Activated T-helper 1 cell treated with anti-CD3 and anti-CD28 coated beads, Interleukin-12 subunit alpha, Interleukin-12 subunit beta, Interleukin-2, Interleukin-4 antibody, amounts not matched to agents 30 ng/mL and 10 ng/mL and 1 ng/mL, durations not matched to agents 14 hours and 24 hours and 36 hours (primary cell): Measurements from ENCODE around the gene CCR5. TPM values are rescaled to one million over a fixed set of nuclear protein-coding genes. Genes with fewer than 3 reads are reported as not detected.

ENCODE experiments used
- DNase-seq: peaks from one replicate; pipeline ENCODE4 v3.0.0; 2021; ENCODE audit warnings: low spot score
- H3K27ac Mint-ChIP-seq: one replicate; pipeline ENCODE4 v1.8.0; 2021; ENCODE audit warnings: mild to moderate bottlenecking, mixed read lengths
- H3K27me3 Mint-ChIP-seq: one replicate; pipeline ENCODE4 v1.8.0; 2022; ENCODE audit warnings: mild to moderate bottlenecking, moderate library complexity, mixed read lengths; ENCODE audit not compliant: insufficient read depth
- H3K36me3 Mint-ChIP-seq: one replicate; pipeline ENCODE4 v1.8.0; 2021; ENCODE audit warnings: low read depth, mixed read lengths
- H3K4me1 Mint-ChIP-seq: one replicate; pipeline ENCODE4 v1.8.0; 2021; ENCODE audit warnings: low read depth, mixed read lengths
- H3K4me3 Mint-ChIP-seq: one replicate; pipeline ENCODE4 v1.8.0; 2021; ENCODE audit warnings: mild to moderate bottlenecking, moderate library complexity, mixed read lengths
- H3K9me3 Mint-ChIP-seq: one replicate; pipeline ENCODE4 v1.8.0; 2021; ENCODE audit warnings: mixed read lengths
- intact Hi-C: fragments of 100-400 bp; cut with micrococcal nuclease; formaldehyde crosslinking; loops from one replicate; pipeline ENCODE4 v1.15.1; 2024
- total RNA-seq: library from RNA; stranded (reverse); gene quantifications from 2 replicates; pipeline ENCODE4 v1.2.3, GENCODE V29; 2022

Gene CCR5
- total RNA-seq, 1 donor from 2014 or later, result 5.8 TPM

- peaks cover 27% of the 10 kb centered on the region for H3K27me3 Mint-ChIP-seq
- H3K36me3 Mint-ChIP-seq, result peaks cover 6% of the 10 kb centered on the region
- peaks cover 42% of the 10 kb centered on the region for H3K4me1 Mint-ChIP-seq
- intact Hi-C loops, result no loop called here
- H3K4me3 Mint-ChIP-seq, result peak within 1 kb of the TSS; percentile 80
- DNase-seq, result peak; percentile 38
- peak within 1 kb of the TSS; percentile 85 for H3K27ac Mint-ChIP-seq
- peaks cover 4% of the 10 kb centered on the region for H3K9me3 Mint-ChIP-seq
These were observed 36.3 kb downstream of the CCR5 start, which contains the start of the genes CCR5AS and CCRL2 for GRCh38 chr3:46406788-46407611. TSS of gene CCR5AS (minus strand) at chr3:46407066. TSS of gene CCRL2 (plus strand) at chr3:46407259. CDS start at chr3:46408080, 821 bp downstream.

DNA sequence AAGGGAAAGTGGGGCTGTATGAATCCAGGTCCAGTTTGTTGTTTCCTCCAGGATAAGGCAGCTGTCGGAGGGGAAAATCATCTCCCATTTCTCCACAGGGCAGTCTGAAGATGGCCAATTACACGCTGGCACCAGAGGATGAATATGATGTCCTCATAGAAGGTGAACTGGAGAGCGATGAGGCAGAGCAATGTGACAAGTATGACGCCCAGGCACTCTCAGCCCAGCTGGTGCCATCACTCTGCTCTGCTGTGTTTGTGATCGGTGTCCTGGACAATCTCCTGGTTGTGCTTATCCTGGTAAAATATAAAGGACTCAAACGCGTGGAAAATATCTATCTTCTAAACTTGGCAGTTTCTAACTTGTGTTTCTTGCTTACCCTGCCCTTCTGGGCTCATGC is 37.2 kb downstream of the CCR5 start:
- DNase-seq, result no peak
- intact Hi-C loops, result no loop called here
- H3K36me3 Mint-ChIP-seq, result peaks cover 6% of the 10 kb centered on the region
- peak overlapping the region; percentile 80 for H3K4me3 Mint-ChIP-seq
- H3K27ac Mint-ChIP-seq, result peak overlapping the region; percentile 15
- peaks cover 1% of the 10 kb centered on the region for H3K9me3 Mint-ChIP-seq
- peaks cover 42% of the 10 kb centered on the region for H3K4me1 Mint-ChIP-seq
- H3K27me3 Mint-ChIP-seq, result peaks cover 27% of the 10 kb centered on the region

- Mint-ChIP-seq H3K36me3 (peaks cover 6% of the 10 kb centered on the region), H3K9me3 (no peaks in the 10 kb centered on the region), H3K4me1 (peaks cover 42% of the 10 kb centered on the region), H3K27me3 (peaks cover 22% of the 10 kb centered on the region), H3K27ac (no peak overlapping the region), H3K4me3 (peak overlapping the region; percentile 9)
- intact Hi-C loops, result no loop called here
- no peak for DNase-seq
These were observed 38.1 kb downstream of the CCR5 start for GRCh38 chr3:46408853-46409252.

DNA sequence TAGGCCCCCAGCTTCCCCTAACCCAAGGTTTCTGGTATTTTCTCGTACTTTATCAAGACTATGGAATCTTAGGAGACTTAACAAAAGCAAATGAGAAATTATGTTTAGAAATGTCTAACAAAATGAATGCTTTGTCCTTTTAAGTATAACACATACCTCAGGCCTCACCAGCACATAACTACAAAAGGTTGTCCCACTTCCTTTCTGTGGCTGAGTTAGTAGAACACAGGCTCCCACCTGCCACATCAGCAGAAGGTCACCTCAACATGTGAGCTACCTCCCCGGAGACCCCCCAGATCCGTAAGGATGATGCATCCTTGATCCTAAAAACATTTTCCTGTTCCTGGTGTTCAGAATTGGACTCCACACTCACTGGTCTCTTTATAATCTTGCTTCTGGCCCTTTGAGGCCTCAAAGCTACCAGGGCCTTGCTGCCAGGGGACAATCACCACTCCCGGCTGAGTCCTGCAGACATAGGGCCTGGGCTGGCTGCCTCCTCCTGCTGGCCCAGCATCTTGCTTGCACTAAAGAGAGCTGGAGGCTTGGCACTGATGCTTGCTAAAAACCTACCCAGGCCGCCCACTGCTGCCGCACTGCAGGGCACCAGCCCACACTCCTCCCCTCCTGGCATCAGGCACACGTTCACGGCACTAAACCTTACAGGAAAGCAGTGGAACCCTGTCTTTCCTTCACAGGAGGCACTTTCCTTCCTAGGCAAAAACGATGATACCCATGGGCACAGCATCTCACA is 39.2 kb downstream of the CCR5 start:
- H3K4me1 Mint-ChIP-seq, result peaks cover 42% of the 10 kb centered on the region
- no peaks in the 10 kb centered on the region for H3K9me3 Mint-ChIP-seq
- intact Hi-C loops, result no loop called here
- peak overlapping the region; percentile 17 for H3K4me3 Mint-ChIP-seq
- no peak overlapping the region for H3K27ac Mint-ChIP-seq
- no peak for DNase-seq
- H3K36me3 Mint-ChIP-seq, result peaks cover 6% of the 10 kb centered on the region
- H3K27me3 Mint-ChIP-seq, result peaks cover 16% of the 10 kb centered on the region

GRCh38 chr3:46410669-46411068 is 39.9 kb downstream of the CCR5 start:
- DNase-seq, result no peak
- Mint-ChIP-seq H3K27ac (no peak overlapping the region), H3K27me3 (peaks cover 14% of the 10 kb centered on the region), H3K4me1 (peaks cover 42% of the 10 kb centered on the region), H3K9me3 (no peaks in the 10 kb centered on the region), H3K36me3 (peaks cover 6% of the 10 kb centered on the region), H3K4me3 (no peak overlapping the region)
- intact Hi-C loops, result no loop called here

DNA sequence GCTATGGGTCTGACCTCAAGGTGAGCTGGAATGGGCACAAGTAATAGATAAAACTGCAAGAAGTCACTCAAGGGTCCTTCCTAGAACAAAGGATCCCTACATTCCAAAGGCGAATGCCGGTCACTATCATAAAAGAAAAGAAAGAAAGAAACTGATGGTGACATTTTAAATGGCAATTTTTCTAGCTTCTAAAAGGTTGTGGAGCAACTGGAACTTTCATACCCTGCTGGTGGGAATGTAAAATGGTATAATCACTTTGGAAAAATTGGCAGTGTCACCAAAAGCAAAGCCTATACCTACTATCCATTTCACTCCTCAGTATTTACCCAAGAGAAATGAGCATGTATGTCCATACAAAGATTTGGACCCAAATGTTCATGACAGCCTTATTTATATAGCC is 40.5 kb downstream of the CCR5 start:
- DNase-seq, result no peak
- intact Hi-C loops, result no loop called here
- H3K9me3 Mint-ChIP-seq, result no peaks in the 10 kb centered on the region
- no peak overlapping the region for H3K27ac Mint-ChIP-seq
- H3K27me3 Mint-ChIP-seq, result peaks cover 15% of the 10 kb centered on the region
- peaks cover 39% of the 10 kb centered on the region for H3K4me1 Mint-ChIP-seq
- H3K36me3 Mint-ChIP-seq, result peaks cover 6% of the 10 kb centered on the region
- H3K4me3 Mint-ChIP-seq, result no peak overlapping the region

DNA sequence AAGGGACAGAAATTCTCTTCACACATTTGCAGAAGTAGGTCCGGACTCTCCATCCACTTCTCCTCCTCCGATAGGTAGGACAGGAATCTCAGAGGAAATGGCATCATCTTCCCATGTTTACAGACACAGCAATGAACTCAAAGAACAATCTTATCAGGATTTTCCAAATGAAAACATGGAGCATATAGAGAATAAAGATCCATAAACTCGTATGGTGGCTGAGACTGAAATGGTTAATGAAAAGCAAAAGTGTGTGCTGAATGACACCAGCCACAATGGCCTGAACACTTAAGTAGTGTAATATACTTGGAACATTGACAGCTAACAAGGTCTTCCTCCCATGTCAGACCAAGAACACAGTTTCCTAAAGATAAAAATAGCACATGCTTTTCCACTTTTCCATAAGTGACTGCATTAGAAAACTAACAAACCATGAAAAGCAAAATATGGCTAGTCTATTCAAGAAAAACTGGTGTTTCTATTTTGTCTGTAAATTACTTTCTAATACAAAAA is 42.1 kb downstream of the CCR5 start:
- peaks cover 23% of the 10 kb centered on the region for H3K4me1 Mint-ChIP-seq
- DNase-seq, result no peak
- H3K4me3 Mint-ChIP-seq, result no peak overlapping the region
- peaks cover 6% of the 10 kb centered on the region for H3K36me3 Mint-ChIP-seq
- no peak overlapping the region for H3K27ac Mint-ChIP-seq
- no peaks in the 10 kb centered on the region for H3K9me3 Mint-ChIP-seq
- intact Hi-C loops, result no loop called here
- H3K27me3 Mint-ChIP-seq, result peaks cover 10% of the 10 kb centered on the region

GRCh38 chr3:46413951-46414350 is 43.2 kb downstream of the CCR5 start:
- intact Hi-C loops, result no loop called here
- H3K27ac Mint-ChIP-seq, result no peak overlapping the region
- H3K36me3 Mint-ChIP-seq, result peaks cover 4% of the 10 kb centered on the region
- H3K4me1 Mint-ChIP-seq, result peaks cover 13% of the 10 kb centered on the region
- H3K4me3 Mint-ChIP-seq, result no peak overlapping the region
- no peak for DNase-seq
- peaks cover 10% of the 10 kb centered on the region for H3K27me3 Mint-ChIP-seq
- no peaks in the 10 kb centered on the region for H3K9me3 Mint-ChIP-seq

DNA sequence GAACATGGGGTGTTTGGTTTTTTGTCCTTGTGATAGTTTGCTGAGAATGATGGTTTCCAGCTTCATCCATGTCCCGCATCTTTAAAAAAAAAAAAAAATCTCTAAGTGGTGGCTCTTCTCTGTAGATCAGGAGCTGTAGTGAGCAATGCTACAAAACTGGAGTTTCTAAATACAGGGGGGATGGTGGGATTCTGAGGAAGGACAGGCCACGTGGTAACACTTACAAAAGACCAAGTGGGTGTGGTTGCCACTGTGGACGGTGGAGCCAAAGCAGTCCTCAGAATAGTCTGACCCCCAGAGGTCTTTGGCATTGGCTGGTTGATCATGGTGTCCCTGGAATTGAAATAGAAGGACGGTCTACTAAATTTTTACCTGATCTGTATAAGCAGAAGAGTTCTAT is 44.0 kb downstream of the CCR5 start:
- H3K27me3 Mint-ChIP-seq, result peaks cover 10% of the 10 kb centered on the region
- DNase-seq, result no peak
- peaks cover under 1% of the 10 kb centered on the region for H3K36me3 Mint-ChIP-seq
- intact Hi-C loops, result no loop called here
- H3K4me3 Mint-ChIP-seq, result no peak overlapping the region
- no peak overlapping the region for H3K27ac Mint-ChIP-seq
- H3K9me3 Mint-ChIP-seq, result no peaks in the 10 kb centered on the region
- H3K4me1 Mint-ChIP-seq, result peaks cover 5% of the 10 kb centered on the region

GRCh38 chr3:46416125-46416810 is 45.5 kb downstream of the CCR5 start:
- Mint-ChIP-seq H3K27me3 (peaks cover 7% of the 10 kb centered on the region), H3K27ac (no peak overlapping the region), H3K36me3 (no peaks in the 10 kb centered on the region), H3K4me1 (no peaks in the 10 kb centered on the region), H3K9me3 (no peaks in the 10 kb centered on the region), H3K4me3 (no peak overlapping the region)
- intact Hi-C loops, result no loop called here
- no peak for DNase-seq

DNA sequence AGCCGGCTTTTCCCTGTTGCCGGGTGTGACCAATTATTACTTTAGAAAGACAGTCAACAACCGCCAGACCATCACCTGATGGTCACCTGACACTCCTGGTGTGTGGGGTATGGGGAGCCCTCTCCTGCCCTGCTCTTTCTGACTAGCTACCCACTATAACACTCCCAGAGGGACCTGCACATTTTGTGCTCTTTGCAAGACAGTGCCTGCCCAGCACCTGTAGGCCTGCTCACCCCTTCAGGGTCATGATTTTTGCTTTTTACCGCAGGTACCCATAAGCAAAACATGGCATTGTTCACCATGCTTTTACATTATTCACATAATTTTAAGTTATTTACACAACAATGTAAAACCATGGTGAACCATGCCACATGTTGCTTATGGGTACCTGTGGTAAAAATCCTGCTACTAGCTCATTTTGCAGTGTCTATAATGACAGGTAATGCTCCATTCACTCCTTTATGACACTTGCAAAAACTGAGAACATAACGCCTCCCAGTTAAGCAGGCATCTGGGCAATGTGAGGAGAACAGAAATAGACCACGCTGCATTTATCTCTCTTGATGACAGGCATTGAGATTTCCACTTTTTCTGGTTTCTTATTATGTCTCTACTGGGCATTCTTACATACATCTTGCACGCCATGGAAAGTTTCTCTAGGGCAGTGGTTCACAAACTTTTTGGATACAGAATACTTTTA is 46.2 kb downstream of the CCR5 start:
- DNase-seq, result no peak
- intact Hi-C loops, result no loop called here
- H3K9me3 Mint-ChIP-seq, result no peaks in the 10 kb centered on the region
- no peaks in the 10 kb centered on the region for H3K4me1 Mint-ChIP-seq
- no peaks in the 10 kb centered on the region for H3K36me3 Mint-ChIP-seq
- no peak overlapping the region for H3K4me3 Mint-ChIP-seq
- H3K27ac Mint-ChIP-seq, result no peak overlapping the region
- peaks cover 7% of the 10 kb centered on the region for H3K27me3 Mint-ChIP-seq

DNA sequence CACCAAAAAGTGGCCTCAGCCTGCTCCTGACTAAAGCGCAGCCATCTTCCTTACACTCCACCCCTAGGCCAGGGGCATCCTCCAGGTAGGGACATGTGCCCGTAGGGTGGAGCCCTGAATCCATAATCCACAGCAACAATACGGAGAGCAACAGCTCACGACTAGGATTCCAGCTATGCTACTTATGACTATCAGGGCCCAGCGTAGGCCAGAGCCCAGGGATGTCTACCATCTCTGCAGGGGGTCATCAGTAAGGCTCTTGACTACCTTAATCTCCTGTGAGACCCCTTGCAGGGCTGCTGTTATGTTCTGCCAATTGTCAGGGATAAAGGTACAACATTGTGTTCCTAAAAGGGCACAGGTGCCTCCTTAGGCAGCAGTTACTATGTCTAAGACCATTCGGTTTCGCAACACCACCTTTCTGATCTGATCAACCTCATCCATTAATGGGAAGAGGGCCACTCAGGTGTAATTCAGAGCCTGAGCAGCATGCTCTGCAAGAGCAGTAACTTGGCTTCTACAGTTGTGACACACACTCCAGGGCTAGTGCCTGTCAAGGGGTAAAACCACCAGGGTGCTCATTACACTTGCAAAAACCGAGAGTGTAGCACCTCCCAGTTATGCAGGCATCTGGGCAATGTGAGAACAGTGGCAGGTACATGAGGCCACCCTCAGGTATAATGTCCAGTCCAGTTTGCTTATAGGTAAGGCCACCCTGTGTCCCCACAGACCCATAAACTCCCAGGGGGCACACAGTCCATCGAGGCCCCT is 47.3 kb downstream of the CCR5 start:
- no peaks in the 10 kb centered on the region for H3K36me3 Mint-ChIP-seq
- H3K4me1 Mint-ChIP-seq, result no peaks in the 10 kb centered on the region
- H3K9me3 Mint-ChIP-seq, result no peaks in the 10 kb centered on the region
- intact Hi-C loops, result no loop called here
- no peak for DNase-seq
- H3K4me3 Mint-ChIP-seq, result no peak overlapping the region
- peaks cover 5% of the 10 kb centered on the region for H3K27me3 Mint-ChIP-seq
- no peak overlapping the region for H3K27ac Mint-ChIP-seq
